ENCODE results near the gene NXNL2.

DNA sequence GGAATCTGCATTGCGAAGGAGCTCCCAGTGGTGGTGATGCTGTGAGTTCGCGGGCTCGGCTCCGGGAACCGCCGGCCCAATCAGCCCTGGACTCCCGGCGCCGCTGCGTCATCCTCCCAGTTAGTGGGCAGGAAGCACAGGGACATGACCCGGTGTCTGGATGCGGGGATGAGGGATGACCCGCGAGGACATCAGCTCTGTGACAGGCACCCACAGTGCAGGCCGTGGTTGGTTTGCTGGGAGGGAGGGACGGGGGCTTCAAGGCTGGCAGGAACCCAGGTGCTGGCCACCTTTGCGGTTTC lies 996 bp downstream of the NXNL2 start:
- no peak for TF ChIP-seq EZH2 (optimal IDR thresholded peaks at IDR 0.05; ENCODE audit: low read depth, low read length)
- TF ChIP-seq, protein P1, sequence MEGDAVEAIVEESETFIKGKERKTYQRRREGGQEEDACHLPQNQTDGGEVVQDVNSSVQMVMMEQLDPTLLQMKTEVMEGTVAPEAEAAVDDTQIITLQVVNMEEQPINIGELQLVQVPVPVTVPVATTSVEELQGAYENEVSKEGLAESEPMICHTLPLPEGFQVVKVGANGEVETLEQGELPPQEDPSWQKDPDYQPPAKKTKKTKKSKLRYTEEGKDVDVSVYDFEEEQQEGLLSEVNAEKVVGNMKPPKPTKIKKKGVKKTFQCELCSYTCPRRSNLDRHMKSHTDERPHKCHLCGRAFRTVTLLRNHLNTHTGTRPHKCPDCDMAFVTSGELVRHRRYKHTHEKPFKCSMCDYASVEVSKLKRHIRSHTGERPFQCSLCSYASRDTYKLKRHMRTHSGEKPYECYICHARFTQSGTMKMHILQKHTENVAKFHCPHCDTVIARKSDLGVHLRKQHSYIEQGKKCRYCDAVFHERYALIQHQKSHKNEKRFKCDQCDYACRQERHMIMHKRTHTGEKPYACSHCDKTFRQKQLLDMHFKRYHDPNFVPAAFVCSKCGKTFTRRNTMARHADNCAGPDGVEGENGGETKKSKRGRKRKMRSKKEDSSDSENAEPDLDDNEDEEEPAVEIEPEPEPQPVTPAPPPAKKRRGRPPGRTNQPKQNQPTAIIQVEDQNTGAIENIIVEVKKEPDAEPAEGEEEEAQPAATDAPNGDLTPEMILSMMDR (IDR thresholded peaks at IDR 0.05; ENCODE audit: low read length) = no peak

Data from MM.1S (cell line).